HEK293T (cell line): ENCODE measurements around the gene JMJD1C.

ENCODE experiments used
- ELF4 ChIP-seq: fragments of 450-650 bp; IDR thresholded peaks from 2 replicates; pipeline ENCODE4 v1.6.1; 2017; ENCODE audit warnings: antibody characterized with exemption
- FOXM1 ChIP-seq: fragments of 450-650 bp; IDR thresholded peaks from 2 replicates; pipeline ENCODE4 v1.6.1; 2017; ENCODE audit warnings: mild to moderate bottlenecking, borderline replicate concordance

- no peak for TF ChIP-seq ELF4
- TF ChIP-seq FOXM1, result no peak
Measured at GRCh38 chr10:63456437-63457210, 9.2 kb downstream of the JMJD1C start.
